ENCODE measurements around the gene CLEC17A.

The CLEC17A gene

GRCh38 chr19:14553042-14553938, 29.6 kb upstream of the CLEC17A start:
- H3K27ac Mint-ChIP-seq: no peak overlapping the region
- no peaks in the 10 kb centered on the region for H3K27me3 Mint-ChIP-seq (ENCODE audit: low read depth)
- H3K4me1 Mint-ChIP-seq (ENCODE audit: low read depth): peaks cover 32% of the 10 kb centered on the region
- H3K4me3 Mint-ChIP-seq: no peak overlapping the region
- H3K36me3 Mint-ChIP-seq (ENCODE audit: low read depth): peaks cover 6% of the 10 kb centered on the region
- no peaks in the 10 kb centered on the region for H3K9me3 Mint-ChIP-seq

GRCh38 chr19:14553939-14554243, 29.0 kb upstream of the CLEC17A start:
- no peak overlapping the region for H3K27ac Mint-ChIP-seq
- no peak overlapping the region for H3K4me3 Mint-ChIP-seq
- no peaks in the 10 kb centered on the region for H3K9me3 Mint-ChIP-seq
- H3K27me3 Mint-ChIP-seq (ENCODE audit: low read depth): no peaks in the 10 kb centered on the region
- H3K4me1 Mint-ChIP-seq (ENCODE audit: low read depth): peaks cover 32% of the 10 kb centered on the region
- H3K36me3 Mint-ChIP-seq (ENCODE audit: low read depth): peaks cover 6% of the 10 kb centered on the region

GRCh38 chr19:14554382-14554812, 28.5 kb upstream of the CLEC17A start:
- H3K9me3 Mint-ChIP-seq: no peaks in the 10 kb centered on the region
- peaks cover 6% of the 10 kb centered on the region for H3K36me3 Mint-ChIP-seq (ENCODE audit: low read depth)
- H3K27me3 Mint-ChIP-seq (ENCODE audit: low read depth): no peaks in the 10 kb centered on the region
- H3K4me1 Mint-ChIP-seq (ENCODE audit: low read depth): peaks cover 32% of the 10 kb centered on the region
- peak overlapping the region; percentile 49 for H3K27ac Mint-ChIP-seq
- no peak overlapping the region for H3K4me3 Mint-ChIP-seq

GRCh38 chr19:14555918-14556661, 26.8 kb upstream of the CLEC17A start:
- H3K4me1 Mint-ChIP-seq (ENCODE audit: low read depth): peaks cover 23% of the 10 kb centered on the region
- H3K36me3 Mint-ChIP-seq (ENCODE audit: low read depth): peaks cover 2% of the 10 kb centered on the region
- H3K9me3 Mint-ChIP-seq: no peaks in the 10 kb centered on the region
- no peak overlapping the region for H3K4me3 Mint-ChIP-seq
- H3K27ac Mint-ChIP-seq: peak overlapping the region; percentile 23
- no peaks in the 10 kb centered on the region for H3K27me3 Mint-ChIP-seq (ENCODE audit: low read depth)

GRCh38 chr19:14556662-14557188, 26.2 kb upstream of the CLEC17A start:
- Mint-ChIP-seq H3K27me3 (ENCODE audit: low read depth) (no peaks in the 10 kb centered on the region), H3K4me3 (no peak overlapping the region), H3K9me3 (no peaks in the 10 kb centered on the region), H3K4me1 (ENCODE audit: low read depth) (peaks cover 18% of the 10 kb centered on the region), H3K27ac (no peak overlapping the region), H3K36me3 (ENCODE audit: low read depth) (peaks cover 2% of the 10 kb centered on the region)

- H3K4me1 Mint-ChIP-seq (ENCODE audit: low read depth): peaks cover 14% of the 10 kb centered on the region
- peaks cover 2% of the 10 kb centered on the region for H3K36me3 Mint-ChIP-seq (ENCODE audit: low read depth)
- no peak overlapping the region for H3K27ac Mint-ChIP-seq
- H3K27me3 Mint-ChIP-seq (ENCODE audit: low read depth): no peaks in the 10 kb centered on the region
- H3K4me3 Mint-ChIP-seq: no peak overlapping the region
- no peaks in the 10 kb centered on the region for H3K9me3 Mint-ChIP-seq
These were observed 24.4 kb upstream of the CLEC17A start for GRCh38 chr19:14558370-14559066.

- Mint-ChIP-seq H3K9me3 (no peaks in the 10 kb centered on the region), H3K27me3 (ENCODE audit: low read depth) (no peaks in the 10 kb centered on the region), H3K4me1 (ENCODE audit: low read depth) (peaks cover 11% of the 10 kb centered on the region), H3K27ac (peak overlapping the region; percentile 41), H3K36me3 (ENCODE audit: low read depth) (peaks cover 4% of the 10 kb centered on the region), H3K4me3 (no peak overlapping the region)
These were observed 22.7 kb upstream of the CLEC17A start for GRCh38 chr19:14559916-14560775.

GRCh38 chr19:14560776-14561108, 22.1 kb upstream of the CLEC17A start:
- H3K9me3 Mint-ChIP-seq: no peaks in the 10 kb centered on the region
- H3K27me3 Mint-ChIP-seq (ENCODE audit: low read depth): no peaks in the 10 kb centered on the region
- H3K4me1 Mint-ChIP-seq (ENCODE audit: low read depth): peaks cover 11% of the 10 kb centered on the region
- H3K4me3 Mint-ChIP-seq: no peak overlapping the region
- no peak overlapping the region for H3K27ac Mint-ChIP-seq
- peaks cover 4% of the 10 kb centered on the region for H3K36me3 Mint-ChIP-seq (ENCODE audit: low read depth)

- H3K27me3 Mint-ChIP-seq (ENCODE audit: low read depth): no peaks in the 10 kb centered on the region
- H3K4me3 Mint-ChIP-seq: no peak overlapping the region
- H3K9me3 Mint-ChIP-seq: no peaks in the 10 kb centered on the region
- peaks cover 4% of the 10 kb centered on the region for H3K36me3 Mint-ChIP-seq (ENCODE audit: low read depth)
- H3K4me1 Mint-ChIP-seq (ENCODE audit: low read depth): peaks cover 8% of the 10 kb centered on the region
- H3K27ac Mint-ChIP-seq: no peak overlapping the region
These were observed 21.6 kb upstream of the CLEC17A start for GRCh38 chr19:14561249-14561648.

GRCh38 chr19:14561847-14562351, 21.0 kb upstream of the CLEC17A start:
- peaks cover 4% of the 10 kb centered on the region for H3K36me3 Mint-ChIP-seq (ENCODE audit: low read depth)
- H3K27me3 Mint-ChIP-seq (ENCODE audit: low read depth): no peaks in the 10 kb centered on the region
- no peaks in the 10 kb centered on the region for H3K9me3 Mint-ChIP-seq
- H3K4me1 Mint-ChIP-seq (ENCODE audit: low read depth): peaks cover 3% of the 10 kb centered on the region
- H3K27ac Mint-ChIP-seq: no peak overlapping the region
- no peak overlapping the region for H3K4me3 Mint-ChIP-seq

GRCh38 chr19:14562660-14563589, 20.0 kb upstream of the CLEC17A start:
- H3K4me3 Mint-ChIP-seq: no peak overlapping the region

GRCh38 chr19:14563590-14563926, 19.3 kb upstream of the CLEC17A start:
- Mint-ChIP-seq H3K4me3 (no peak overlapping the region), H3K27me3 (ENCODE audit: low read depth) (no peaks in the 10 kb centered on the region), H3K27ac (no peak overlapping the region), H3K36me3 (ENCODE audit: low read depth) (peaks cover 6% of the 10 kb centered on the region), H3K9me3 (no peaks in the 10 kb centered on the region), H3K4me1 (ENCODE audit: low read depth) (peaks cover 7% of the 10 kb centered on the region)

More at GRCh38 chr19:14562660-14563589, 20.0 kb upstream of the CLEC17A start:
- Mint-ChIP-seq H3K4me1 (ENCODE audit: low read depth) (peaks cover 3% of the 10 kb centered on the region), H3K9me3 (no peaks in the 10 kb centered on the region), H3K27ac (no peak overlapping the region), H3K27me3 (ENCODE audit: low read depth) (no peaks in the 10 kb centered on the region), H3K36me3 (ENCODE audit: low read depth) (peaks cover 6% of the 10 kb centered on the region)
